GM23338 (cell line): ENCODE results near the gene LCN12. TPM values are rescaled to one million over a fixed set of nuclear protein-coding genes. Genes with fewer than 3 reads are reported as not detected.

Source experiments
- ATAC-seq: fragments of 200-7000 bp; cut with Tn5 transposase; 3 replicates; pipeline ENCODE4 v1.9.1; 2020
- DNase-seq: peaks from one replicate; pipeline ENCODE4 v3.0.0-alpha.2; 2015; ENCODE audit warnings: low spot score
- H2AFZ ChIP-seq: fragments of 200-600 bp; sonication (generic); 2 replicates; pipeline ENCODE4 v1.8.0; 2016; ENCODE audit warnings: antibody characterized with exemption, mild to moderate bottlenecking, moderate library complexity
- H3F3A ChIP-seq: fragments of 200-600 bp; sonication (generic); replicated peaks from 2 replicates; pipeline ENCODE4 v1.8.0; 2017; ENCODE audit warnings: antibody characterized with exemption, mixed run types, low read depth
- H3K27ac ChIP-seq: fragments of 200-600 bp; sonication (generic); 2 replicates; pipeline ENCODE4 v1.6.1; 2016; ENCODE audit warnings: low read depth
- H3K27me3 ChIP-seq: fragments of 200-600 bp; sonication (generic); 2 replicates; pipeline ENCODE4 v1.8.0; 2016; ENCODE audit warnings: mild to moderate bottlenecking, mixed run types, moderate library complexity; ENCODE audit not compliant: insufficient read depth
- H3K36me3 ChIP-seq: fragments of 200-600 bp; sonication (generic); 2 replicates; pipeline ENCODE4 v1.8.0; 2016; ENCODE audit warnings: mild to moderate bottlenecking; ENCODE audit not compliant: insufficient read depth
- H3K4me1 ChIP-seq: fragments of 200-600 bp; sonication (generic); 2 replicates; pipeline ENCODE4 v1.8.0; 2016; ENCODE audit warnings: mild to moderate bottlenecking, moderate library complexity; ENCODE audit not compliant: insufficient read depth
- H3K4me2 ChIP-seq: fragments of 200-600 bp; sonication (generic); 2 replicates; pipeline ENCODE4 v1.7.1; 2017; ENCODE audit warnings: mixed run types
- H3K4me3 ChIP-seq: fragments of 200-600 bp; sonication (generic); 2 replicates; pipeline ENCODE4 v1.6.1; 2016; ENCODE audit warnings: mixed run types
- H3K79me2 ChIP-seq: fragments of 200-600 bp; sonication (generic); replicated peaks from 2 replicates; pipeline ENCODE4 v1.8.0; 2017; ENCODE audit warnings: mild to moderate bottlenecking; ENCODE audit not compliant: insufficient read depth
- H3K9me2 ChIP-seq: fragments of 200-600 bp; sonication (generic); 2 replicates; pipeline ENCODE4 v1.8.0; 2017; ENCODE audit not compliant: insufficient read depth
- H4K20me1 ChIP-seq: fragments of 200-600 bp; sonication (generic); replicated peaks from 2 replicates; pipeline ENCODE4 v1.8.0; 2017; ENCODE audit warnings: mild to moderate bottlenecking; ENCODE audit not compliant: insufficient read depth
- H3K27ac Mint-ChIP-seq: 2 replicates; pipeline ENCODE4 v1.8.0; 2020; ENCODE audit warnings: inconsistent platforms, mild to moderate bottlenecking, moderate library complexity, mixed read lengths
- H3K27me3 Mint-ChIP-seq: 3 replicates; pipeline ENCODE4 v1.8.0; 2022; ENCODE audit warnings: low read depth, mild to moderate bottlenecking, moderate library complexity, mixed read lengths, inconsistent platforms; ENCODE audit not compliant: insufficient read depth, poor library complexity
- H3K36me3 Mint-ChIP-seq: 3 replicates; pipeline ENCODE4 v1.8.0; 2021; ENCODE audit warnings: low read depth, mild to moderate bottlenecking, inconsistent platforms, moderate library complexity, mixed read lengths
- H3K4me1 Mint-ChIP-seq: 3 replicates; pipeline ENCODE4 v1.8.0; 2020; ENCODE audit warnings: mild to moderate bottlenecking, inconsistent platforms, mixed read lengths
- H3K4me3 Mint-ChIP-seq: 3 replicates; pipeline ENCODE4 v1.8.0; 2021; ENCODE audit warnings: moderate library complexity, mild to moderate bottlenecking, inconsistent platforms, mixed read lengths
- H3K9me3 Mint-ChIP-seq: 3 replicates; pipeline ENCODE4 v1.8.0; 2020; ENCODE audit warnings: moderate library complexity, mild to moderate bottlenecking, inconsistent platforms, mixed read lengths
- CTCF ChIP-seq, 2 experiments: fragments of 200-600 bp in 1 of 2; sonication (generic) in 1 of 2; conservative IDR thresholded peaks; 2 replicates each; pipeline versions ENCODE4 v1.5.1 to v1.6.1; 2016 to 2017; ENCODE audit warnings: antibody characterized with exemption in 2 of 2, low read depth in 2 of 2, mild to moderate bottlenecking in 2 of 2, moderate library complexity in 1 of 2
- EZH2 ChIP-seq: fragments of 200-600 bp; sonication (generic); IDR thresholded peaks from one replicate; pipeline ENCODE4 v1.8.0; 2017; ENCODE audit warnings: antibody characterized with exemption, mild to moderate bottlenecking, low read depth; ENCODE audit not compliant: unreplicated experiment
- POLR2AphosphoS5 ChIP-seq: IDR thresholded peaks from 2 replicates; pipeline ENCODE4 v1.6.1; 2016; ENCODE audit warnings: antibody characterized with exemption, low read depth
- REST ChIP-seq: IDR thresholded peaks from one replicate; pipeline ENCODE4 v1.6.1; 2018; ENCODE audit warnings: antibody characterized with exemption; ENCODE audit not compliant: unreplicated experiment
- STAT1 ChIP-seq: IDR thresholded peaks from one replicate; pipeline ENCODE4 v1.6.1; 2016; ENCODE audit warnings: antibody characterized with exemption; ENCODE audit not compliant: unreplicated experiment
- ZNF331 ChIP-seq: fragments of 250-450 bp; sonication (Bioruptor Pico); IDR thresholded peaks from 2 replicates; pipeline ENCODE4 v1.5.0; 2020; ENCODE audit warnings: low read depth, mild to moderate bottlenecking, moderate library complexity
- ZNF462 ChIP-seq: fragments of 250-450 bp; sonication (Bioruptor Pico); IDR thresholded peaks from 2 replicates; pipeline ENCODE4 v1.5.0; 2020; ENCODE audit warnings: mild to moderate bottlenecking, moderate library complexity
- polyA plus RNA-seq: library from polyadenylated mRNA; unstranded; fragments of >200 nt; fragmentation: Nextera tagmentation; extraction: Ambion mirVana; gene quantifications from 2 replicates; pipeline ENCODE4 v1.2.1, GENCODE V29; 2016
- total RNA-seq: library from RNA; depleted of rRNA; stranded (reverse); fragments of >200 nt; shearing (Covaris generic); gene quantifications from 2 replicates; pipeline ENCODE4 v1.2.3, GENCODE V29; 2014

The LCN12 gene
- total and polyA plus RNA-seq, 2 experiments from 2014 or later: 0.39 to 0.69 TPM

GRCh38 chr9:136997371-136997770, 45.3 kb downstream of the LCN12 start (continued):
- TF ChIP-seq ZNF462 (CRISPR knock-in tag) (no peak), STAT1 (no peak)

- Histone ChIP-seq H3K4me2 (no peak overlapping the region), H3K27me3 (peaks cover 37% of the 10 kb centered on the region), H3K4me1 (peaks cover 6% of the 10 kb centered on the region; the same call in 1 of the 2 replicates), H3F3A (no peaks in the 10 kb centered on the region), H2AFZ (no peak overlapping the region), H3K79me2 (no peaks in the 10 kb centered on the region), H3K4me3 (no peak overlapping the region), H4K20me1 (no peaks in the 10 kb centered on the region), H3K9me2 (no peaks in the 10 kb centered on the region), H3K36me3 (no peaks in the 10 kb centered on the region), H3K27ac (no peak overlapping the region)
- Mint-ChIP-seq H3K4me3 (no peak overlapping the region; the same call in 2 of the 3 replicates), H3K27ac (no peak overlapping the region), H3K4me1 (peaks cover 3% of the 10 kb centered on the region), H3K9me3 (no peaks in the 10 kb centered on the region), H3K36me3 (no peaks in the 10 kb centered on the region), H3K27me3 (peaks cover 10% of the 10 kb centered on the region)
- DNase-seq: no peak
- ATAC-seq: no peak
- TF ChIP-seq REST: no peak
- TF ChIP-seq ZNF331: no peak
- TF ChIP-seq POLR2AphosphoS5: no peak
- TF ChIP-seq EZH2: no peak
- TF ChIP-seq CTCF (conservative IDR thresholded peaks at IDR 0.05; ENCODE audit: low read depth in 2 of 2): peak in 1 of 2 experiments; percentile 9; a peak in 1 of 4 replicates
Measured at GRCh38 chr9:136997830-136998234, 45.8 kb downstream of the LCN12 start.
